GM21619 (cell line): ENCODE measurements around the gene FAM25C.
"Not testable (repeated sequence)": the region's sequence is repeated elsewhere in the genome, so short reads cannot be mapped to it uniquely, and the experiment has no call there.

Experiments used
- ATAC-seq: cut with Tn5 transposase; IDR thresholded peaks from one replicate; pipeline ENCODE4 v1.9.1; 2021; ENCODE audit not compliant: unreplicated experiment

Gene FAM25C

DNA sequence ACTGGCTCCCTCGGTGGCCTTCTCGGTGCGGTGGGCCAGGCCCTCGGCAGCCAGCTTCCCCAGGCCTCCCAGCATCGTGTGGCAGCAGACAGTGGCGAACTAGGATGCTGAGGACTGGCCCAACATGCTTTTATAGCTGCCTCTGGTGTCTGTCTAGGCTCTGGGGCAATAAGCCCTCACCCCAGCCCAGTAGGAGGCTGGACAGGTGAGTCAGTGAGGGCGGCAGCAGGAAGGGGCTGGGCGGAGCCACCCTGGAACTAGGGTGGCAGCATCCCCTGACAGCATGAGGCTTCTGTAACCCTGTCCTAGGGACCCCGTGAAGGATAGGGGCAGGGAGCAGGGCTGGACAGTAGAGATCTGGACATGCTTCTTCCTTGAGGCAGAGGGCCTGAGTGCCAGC lies at the start of gene FAM25C:
Gene FAM25C, minus strand, starts transcription at position 101 of the 400 bp plus-strand sequence. Its CDS starts 26 bp downstream, at position 75.
- ATAC-seq, result not testable (repeated sequence)

- ATAC-seq, result not testable (repeated sequence)
Observed at GRCh38 chr10:48044557-48044956, 45.0 kb upstream of the FAM25C start.

GRCh38 chr10:48031390-48031789 lies 31.8 kb upstream of the FAM25C start:
- not testable (repeated sequence) for ATAC-seq

DNA sequence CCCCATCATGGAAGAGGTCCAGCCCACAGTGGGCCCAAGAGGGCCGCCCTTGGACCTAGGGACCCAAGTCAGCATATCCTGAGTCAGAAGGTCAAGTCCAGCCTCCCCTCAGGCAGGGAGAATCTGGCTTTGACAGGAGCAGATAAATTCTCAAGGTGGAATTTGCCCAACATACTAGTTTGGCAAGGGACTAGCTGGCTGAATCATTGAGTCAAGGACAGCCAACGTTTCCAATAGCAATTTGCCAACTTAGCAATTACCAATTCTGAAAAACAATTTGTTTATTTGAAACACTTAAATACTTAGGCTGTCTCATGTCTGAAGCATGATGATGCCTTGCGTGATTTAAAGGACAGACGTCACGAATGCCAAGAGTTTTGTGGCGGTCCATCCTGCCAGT lies 2.7 kb upstream of the FAM25C start:
- not testable (repeated sequence) for ATAC-seq

DNA sequence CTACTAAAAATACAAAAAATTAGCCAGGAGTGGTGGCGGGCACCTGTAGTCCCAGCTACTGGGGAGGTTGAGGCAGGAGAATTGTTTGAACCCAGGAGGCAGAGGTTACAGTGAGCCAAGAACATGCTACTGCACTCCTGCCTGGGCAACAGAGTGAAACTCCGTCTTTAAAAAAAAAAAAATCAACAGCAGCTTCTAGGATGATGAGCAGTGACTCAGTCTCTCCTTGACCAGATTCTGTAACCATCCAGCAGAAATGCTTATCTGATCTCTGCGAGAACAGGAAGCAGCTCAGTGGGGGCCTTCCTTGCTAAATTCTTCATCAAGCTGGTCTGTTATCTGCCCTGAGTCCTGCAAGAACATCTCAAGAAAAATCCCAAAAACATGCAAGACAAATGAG lies 5.5 kb downstream of the FAM25C start:
- ATAC-seq, result not testable (repeated sequence)

DNA sequence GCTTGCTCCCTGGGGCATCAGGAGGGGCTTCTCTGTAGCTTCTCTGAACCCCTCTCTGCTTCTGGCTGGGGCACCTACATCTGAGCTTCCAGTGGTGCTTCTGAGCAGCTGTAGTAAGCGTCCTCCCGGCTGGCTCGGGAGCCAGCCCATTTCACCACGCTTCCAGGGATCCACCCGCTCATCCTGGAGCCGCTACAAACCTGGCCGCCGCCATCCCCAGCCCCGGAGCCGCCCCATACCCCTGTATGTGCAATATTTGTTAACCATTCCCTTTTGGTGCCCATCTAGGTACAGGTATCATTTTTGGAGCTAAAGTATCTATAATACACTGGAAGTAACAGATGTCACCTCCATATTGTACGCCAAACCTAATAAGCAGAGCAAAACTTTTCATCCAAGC lies 7.0 kb downstream of the FAM25C start:
- ATAC-seq, result not testable (repeated sequence)

DNA sequence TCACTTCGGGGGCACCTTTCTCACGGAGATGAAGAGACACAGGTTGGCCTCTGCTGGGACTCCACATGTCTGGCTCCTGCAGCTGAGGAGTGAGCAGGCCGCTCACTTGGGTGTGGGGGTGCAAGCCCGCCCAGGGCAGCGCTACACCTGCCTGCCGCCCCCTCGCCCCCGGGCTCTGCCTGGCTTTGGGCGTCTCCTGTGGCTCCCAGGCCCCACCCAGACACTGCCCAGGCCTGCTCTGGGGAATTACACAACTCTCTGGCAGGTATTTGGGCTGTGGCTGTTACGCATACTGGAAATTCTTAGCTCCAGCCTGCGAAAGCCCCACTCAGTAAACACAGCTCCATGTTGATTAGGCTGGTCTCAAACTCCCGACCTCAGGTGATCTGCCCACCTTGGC lies 7.9 kb downstream of the FAM25C start:
- ATAC-seq, result not testable (repeated sequence)

GRCh38 chr10:47990097-47990496 lies 9.5 kb downstream of the FAM25C start:
- not testable (repeated sequence) for ATAC-seq

GRCh38 chr10:47989542-47989950 lies 10.0 kb downstream of the FAM25C start:
- not testable (repeated sequence) for ATAC-seq

GRCh38 chr10:47988718-47989541 lies 10.7 kb downstream of the FAM25C start:
- not testable (repeated sequence) for ATAC-seq

DNA sequence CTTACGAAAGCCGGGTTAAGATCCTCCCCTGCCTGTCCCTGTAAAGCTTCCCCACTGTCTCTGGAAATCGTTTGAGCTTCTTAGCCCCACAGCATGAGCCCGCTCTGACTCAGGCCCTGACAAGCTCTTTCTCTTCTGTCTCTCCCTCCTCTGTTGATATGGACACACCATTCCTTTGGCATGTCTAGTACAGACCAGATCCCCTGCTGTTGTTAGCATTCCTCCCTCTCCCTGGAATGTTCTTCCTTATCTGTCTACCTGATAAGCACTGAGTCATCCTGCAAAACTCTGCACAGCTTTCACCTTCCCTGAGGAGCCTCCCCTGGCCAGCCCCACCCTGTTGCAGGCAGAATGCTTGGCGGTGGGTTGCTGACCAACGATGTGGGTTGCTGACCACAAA lies 11.6 kb downstream of the FAM25C start:
- not testable (repeated sequence) for ATAC-seq

DNA sequence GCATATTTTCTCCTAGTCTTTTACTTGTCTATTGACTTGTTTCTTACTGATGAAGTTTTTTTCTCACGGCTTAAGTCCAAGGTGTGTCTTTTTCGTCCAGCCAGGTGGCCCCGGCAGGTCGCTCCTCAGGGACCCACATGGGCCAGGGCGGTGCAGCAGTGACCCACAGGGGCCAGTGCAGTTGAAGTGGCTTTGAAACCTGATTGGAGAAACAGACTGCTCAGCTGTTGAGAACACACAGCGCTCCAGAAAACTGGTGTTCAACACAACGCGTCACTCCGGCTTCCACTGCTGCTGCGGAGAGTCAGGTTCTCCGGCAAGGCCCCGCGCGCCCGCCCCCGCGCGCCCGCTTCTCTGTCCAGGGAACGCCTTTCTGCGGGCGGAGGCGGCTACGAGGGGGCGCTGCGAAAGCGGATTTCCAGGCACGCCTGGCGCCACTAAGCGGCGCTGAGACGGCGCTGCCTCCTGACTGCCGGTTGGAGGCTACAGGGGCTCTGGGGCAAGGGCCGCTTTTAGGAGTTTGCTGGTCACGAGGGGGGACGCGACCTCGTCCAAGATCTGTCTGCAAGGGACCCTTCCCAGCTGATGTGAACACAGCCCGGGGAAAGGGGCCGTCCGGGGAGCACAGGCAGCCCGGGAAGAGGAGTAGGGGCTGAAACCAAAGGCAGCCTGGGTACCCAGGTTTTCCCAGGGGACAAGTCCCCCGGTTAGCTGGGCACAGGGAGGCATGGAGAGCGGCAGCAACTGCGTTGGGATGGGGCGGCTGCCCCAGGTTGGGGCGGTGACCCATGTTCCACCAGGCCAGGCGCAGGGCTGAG lies 13.0 kb downstream of the FAM25C start:
- not testable (repeated sequence) for ATAC-seq

GRCh38 chr10:47975409-47975808 lies 24.2 kb downstream of the FAM25C start:
- not testable (repeated sequence) for ATAC-seq

DNA sequence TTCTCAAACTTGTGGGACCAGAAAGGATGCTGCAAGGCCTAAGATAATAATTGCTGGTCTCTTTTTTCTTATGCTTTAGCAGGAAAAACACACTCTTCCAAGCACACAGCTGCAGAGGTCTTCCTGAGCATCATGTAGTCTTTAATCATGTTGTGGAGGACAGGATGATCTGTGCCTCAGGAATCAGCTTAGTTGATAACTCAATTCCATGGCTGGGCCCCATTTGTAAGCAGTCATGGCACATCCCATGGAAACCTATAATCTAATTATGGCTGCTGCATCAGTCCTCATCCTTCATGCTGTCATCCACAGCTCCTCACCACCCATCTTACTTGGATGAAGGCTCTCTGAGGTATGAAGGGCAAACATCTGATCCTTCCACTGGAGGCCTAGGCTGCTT lies 26.5 kb downstream of the FAM25C start:
- ATAC-seq, result not testable (repeated sequence)

- ATAC-seq, result not testable (repeated sequence)
Observed at GRCh38 chr10:47972077-47972476, 27.5 kb downstream of the FAM25C start.

DNA sequence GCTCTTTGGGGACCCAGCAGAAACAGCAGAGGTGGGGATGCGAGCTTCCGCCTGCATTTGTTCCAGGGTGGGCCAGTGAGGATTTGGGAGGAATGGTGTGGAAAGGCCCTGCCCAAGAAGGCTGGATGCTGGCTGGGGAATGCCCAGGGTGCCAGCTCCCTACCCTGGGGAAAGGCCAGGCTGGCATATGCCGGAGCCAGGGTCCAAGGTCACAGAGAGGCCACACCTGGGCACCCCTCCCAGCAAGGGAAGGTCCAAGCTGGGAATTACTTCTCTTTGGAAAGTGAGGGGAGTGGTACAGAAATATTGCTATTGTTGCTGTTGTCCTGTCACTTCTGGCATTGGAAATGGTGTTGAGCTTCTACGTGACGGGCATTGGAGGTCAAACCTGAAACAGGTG lies 28.0 kb downstream of the FAM25C start:
- not testable (repeated sequence) for ATAC-seq

- ATAC-seq, result not testable (repeated sequence)
Observed at GRCh38 chr10:47970047-47970446, 29.5 kb downstream of the FAM25C start.

DNA sequence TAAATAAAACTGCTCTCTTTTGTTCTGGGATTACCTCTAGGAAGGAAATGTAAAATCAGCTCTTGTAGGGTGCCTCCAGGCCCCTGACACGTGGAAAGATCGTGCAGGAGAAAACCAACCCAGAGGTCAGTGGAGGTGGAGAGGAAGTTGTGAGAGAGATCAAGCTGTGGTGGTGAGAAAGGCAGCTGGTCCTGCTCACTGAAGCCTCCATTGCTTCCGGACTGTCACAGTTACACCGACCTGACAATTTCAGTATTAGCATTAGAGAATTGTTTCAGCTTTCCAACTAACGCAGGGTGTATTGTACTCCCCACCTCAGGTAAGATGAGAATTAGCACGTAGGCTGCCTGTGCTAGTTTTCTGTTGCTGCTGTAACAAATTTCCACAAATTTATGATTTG lies 30.6 kb downstream of the FAM25C start:
- ATAC-seq, result peak; percentile 98

- not testable (repeated sequence) for ATAC-seq
Observed at GRCh38 chr10:47964280-47965063, 35.1 kb downstream of the FAM25C start.

- not testable (repeated sequence) for ATAC-seq
Observed at GRCh38 chr10:47962785-47963184, 36.8 kb downstream of the FAM25C start.

GRCh38 chr10:47960699-47961098 lies 38.9 kb downstream of the FAM25C start:
- ATAC-seq, result not testable (repeated sequence)
